Inflammatory macrophage (primary cell): ENCODE results near the gene UBASH3B.
A peak's percentile ranks its signal among the peaks of the same experiment; 100 is the strongest.
"Not testable (repeated sequence)": the region's sequence is repeated elsewhere in the genome, so short reads cannot be mapped to it uniquely, and the experiment has no call there.

Experiments
- DNase-seq, 2 donors: peaks; one replicate each; pipeline ENCODE4 v3.0.0-alpha.2; 2020 to 2022

UBASH3B gene

DNA sequence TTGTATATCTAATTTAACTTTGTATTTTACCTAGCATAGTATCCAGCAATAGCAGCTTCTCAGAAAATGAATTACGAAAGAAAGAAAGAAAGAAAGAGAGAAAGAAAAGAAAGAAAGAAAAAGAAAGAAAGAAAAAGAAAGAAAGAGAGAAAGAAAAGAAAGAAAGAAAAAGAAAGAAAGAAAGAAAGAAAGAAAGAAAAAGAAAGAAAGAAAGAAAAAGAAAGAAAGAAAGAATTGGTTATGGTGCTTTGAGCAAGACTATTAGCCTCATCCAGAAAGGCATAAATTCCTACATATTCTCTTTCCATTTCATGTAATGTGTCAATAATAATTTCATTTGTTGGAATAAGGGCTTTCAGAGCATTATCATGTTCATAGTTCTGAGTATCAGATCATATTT, 207.6 kb downstream of the UBASH3B start:
- DNase-seq, result not testable (repeated sequence)

DNA sequence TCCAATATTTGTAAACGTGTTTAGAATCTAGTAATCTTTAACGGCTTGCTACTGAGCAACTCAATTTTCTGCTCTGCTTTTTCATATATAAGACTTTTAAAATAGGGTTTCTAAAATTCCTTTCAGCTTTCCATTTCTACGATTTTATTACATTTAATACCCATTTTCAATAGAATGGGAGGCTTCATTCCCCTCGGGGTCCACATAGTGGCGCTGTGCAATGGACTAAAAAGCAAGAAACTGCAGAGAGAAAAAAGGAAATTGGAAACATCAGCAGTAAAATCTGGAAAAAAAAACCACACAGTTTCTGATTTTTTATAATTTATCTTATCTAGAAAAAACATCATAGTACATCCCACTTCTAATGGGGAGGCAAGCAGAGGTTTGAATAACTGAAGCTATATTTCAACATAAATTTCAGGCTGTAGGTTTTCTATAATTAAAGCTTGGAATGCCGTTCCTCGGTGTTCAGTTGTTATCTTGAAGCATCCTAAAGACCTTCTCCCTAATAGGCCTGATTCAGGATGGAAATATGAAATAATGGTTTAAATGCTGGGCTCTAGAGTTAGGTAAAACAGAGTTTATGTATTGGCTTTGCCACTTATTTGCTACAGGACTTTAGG, 208.3 kb downstream of the UBASH3B start:
- peak; percentile 74 to 75 for DNase-seq
